NCI-H1092 treated with DMSO at 0.1 percent for 48 hours (cell line): Measurements from ENCODE around the gene OR2G2.

ENCODE experiments used
- DNase-seq: peaks from one replicate; lab custom pipeline; 2025; lab: John Stamatoyannopoulos, UW

The OR2G2 gene, protein sequence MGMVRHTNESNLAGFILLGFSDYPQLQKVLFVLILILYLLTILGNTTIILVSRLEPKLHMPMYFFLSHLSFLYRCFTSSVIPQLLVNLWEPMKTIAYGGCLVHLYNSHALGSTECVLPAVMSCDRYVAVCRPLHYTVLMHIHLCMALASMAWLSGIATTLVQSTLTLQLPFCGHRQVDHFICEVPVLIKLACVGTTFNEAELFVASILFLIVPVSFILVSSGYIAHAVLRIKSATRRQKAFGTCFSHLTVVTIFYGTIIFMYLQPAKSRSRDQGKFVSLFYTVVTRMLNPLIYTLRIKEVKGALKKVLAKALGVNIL

GRCh38 chr1:247588060-247588459 lies at the start of gene OR2G2:
OR2G2 (plus strand) TSS chr1:247588360; CDS start chr1:247588360, 0 bp downstream.
- no peak for DNase-seq

DNA sequence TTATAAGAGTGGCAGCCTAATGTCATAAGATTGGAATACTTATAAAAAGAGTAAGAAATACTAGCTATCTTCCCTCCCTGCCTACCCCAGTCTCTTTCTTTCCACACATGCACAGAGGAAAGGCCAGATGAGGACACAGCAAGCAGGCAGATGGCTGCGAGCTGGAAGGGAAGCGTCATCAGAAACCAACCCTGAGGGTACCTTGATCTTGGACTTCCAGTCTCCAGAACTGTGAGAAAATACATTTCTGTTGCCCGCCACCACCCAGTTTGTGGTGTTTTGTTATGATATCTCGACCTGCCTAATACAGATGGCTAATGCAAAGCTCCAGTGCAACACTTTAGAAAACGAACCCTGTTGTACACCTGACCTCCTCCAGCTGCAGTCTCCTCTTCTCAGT lies 49.6 kb upstream of the OR2G2 start:
- no peak for DNase-seq

GRCh38 chr1:247539215-247539614 lies 48.9 kb upstream of the OR2G2 start:
- no peak for DNase-seq

DNA sequence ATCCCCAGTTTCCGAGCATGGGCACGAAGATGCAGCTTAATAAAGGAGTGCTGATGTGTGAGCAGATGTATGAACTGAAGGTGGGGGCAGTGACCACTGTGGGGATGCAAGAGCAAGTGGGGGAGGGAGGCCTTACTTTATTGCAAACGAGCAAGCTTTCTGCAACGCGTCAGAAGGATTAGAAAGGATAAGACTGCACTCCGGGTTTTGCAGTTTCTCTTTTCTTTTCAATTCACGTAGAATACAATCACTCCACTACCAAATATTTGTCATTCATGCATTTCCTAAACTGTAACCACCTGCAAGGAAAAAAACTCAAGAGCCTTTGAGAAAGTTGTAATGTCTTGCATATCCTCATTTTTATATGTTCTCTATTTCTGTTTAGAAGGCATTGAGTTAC lies 47.6 kb upstream of the OR2G2 start:
- DNase-seq: no peak

GRCh38 chr1:247542811-247543210 lies 45.3 kb upstream of the OR2G2 start:
- DNase-seq: no peak

DNA sequence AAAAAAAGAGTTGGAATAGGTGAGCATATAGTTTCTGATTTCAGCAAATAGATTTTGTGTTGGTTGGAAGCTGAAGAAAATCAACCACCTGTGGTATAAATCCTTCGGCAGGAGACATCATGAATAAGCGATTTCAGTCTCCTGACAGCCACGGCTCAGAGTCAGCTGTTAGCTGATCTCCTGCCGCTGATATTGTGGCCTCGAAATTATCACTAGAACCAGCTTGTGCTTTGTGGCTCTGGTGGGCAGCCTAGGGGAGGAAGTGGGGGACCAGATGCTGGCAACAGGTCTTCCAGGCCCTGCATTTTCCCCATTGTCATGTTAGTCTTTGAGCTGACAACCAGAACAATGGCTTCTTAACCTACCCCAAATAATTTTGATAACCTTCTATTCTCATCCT lies 40.1 kb upstream of the OR2G2 start:
- DNase-seq: no peak

DNA sequence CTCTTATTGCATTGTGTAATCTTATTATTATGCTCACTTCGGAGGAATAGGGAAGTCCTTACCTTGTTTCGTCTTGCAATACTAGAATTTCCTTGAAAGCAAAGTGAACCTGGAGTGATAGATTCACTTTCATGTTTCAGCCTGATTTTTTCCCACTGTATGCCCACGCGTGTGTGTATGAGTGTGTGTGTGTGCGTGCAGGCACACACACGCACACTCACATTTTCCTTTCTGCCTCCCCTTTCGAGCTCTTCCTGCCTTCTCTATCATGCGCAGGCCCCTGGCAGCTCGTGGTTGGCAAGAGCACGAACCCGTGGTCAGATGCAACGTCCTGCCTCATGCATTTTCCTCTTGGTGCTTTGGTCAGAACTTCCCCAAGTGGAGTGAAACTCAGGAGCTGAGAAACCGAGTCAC lies 39.4 kb upstream of the OR2G2 start, which contains the start of gene GCSAML:
Gene GCSAML (plus strand): TSS at position 366 of the 414 bp plus-strand sequence. CDS start 58 bp downstream, outside the sequence.
- DNase-seq: no peak

DNA sequence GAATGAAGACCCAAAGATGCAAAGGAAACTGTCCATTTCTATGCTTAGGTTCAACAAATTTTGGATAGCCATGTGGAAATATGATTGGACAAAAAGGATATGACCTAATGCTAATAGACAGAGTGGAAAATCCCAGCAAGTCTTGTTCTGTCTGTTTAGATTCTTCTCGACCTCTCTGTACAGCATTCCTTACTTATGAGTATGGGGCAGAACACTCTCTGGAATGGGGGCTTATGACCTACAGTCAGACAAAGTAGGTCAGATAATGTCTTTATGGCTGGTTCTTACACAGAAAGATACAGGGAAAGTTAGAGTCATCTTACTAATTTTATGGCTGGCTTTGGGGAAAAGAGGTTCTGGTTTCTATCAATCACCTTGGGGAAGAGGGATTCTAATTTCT lies 36.4 kb upstream of the OR2G2 start:
- DNase-seq: no peak

- DNase-seq: no peak
These were observed 35.9 kb upstream of the OR2G2 start for GRCh38 chr1:247552231-247552630.

DNA sequence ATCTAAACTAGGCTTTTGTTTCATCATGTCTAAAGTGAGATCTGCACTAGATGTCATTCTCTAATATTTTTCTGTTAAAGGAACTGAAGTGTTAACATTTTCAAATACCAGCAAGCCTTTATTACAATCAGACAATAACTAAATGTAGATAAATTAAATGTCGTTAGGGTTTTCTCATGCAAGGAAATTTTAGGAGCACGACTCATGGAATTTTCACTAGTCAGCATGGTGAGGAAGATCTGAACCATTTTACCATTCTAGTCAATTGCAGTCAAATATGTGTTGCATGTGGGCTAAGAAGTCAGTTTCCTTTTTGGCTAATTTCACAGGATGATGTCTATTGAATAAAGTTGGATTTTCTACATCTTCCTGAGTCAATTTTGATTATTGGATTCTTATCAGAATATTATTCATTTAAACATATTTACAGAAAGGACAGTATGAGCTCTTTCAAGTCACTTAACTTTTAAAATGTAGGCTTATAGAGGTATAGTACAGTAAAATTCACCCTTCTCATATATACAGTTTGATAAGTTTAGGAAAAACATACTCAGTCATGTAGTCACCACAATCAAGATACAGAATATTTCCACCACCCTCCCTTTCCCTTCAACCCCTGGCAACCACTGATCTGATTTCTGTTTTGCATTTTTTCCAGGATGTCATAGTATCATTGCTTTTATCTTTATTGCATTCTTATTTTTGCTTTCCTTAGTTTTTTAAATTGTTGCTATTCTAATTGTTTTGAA lies 30.1 kb upstream of the OR2G2 start:
- DNase-seq: no peak

DNA sequence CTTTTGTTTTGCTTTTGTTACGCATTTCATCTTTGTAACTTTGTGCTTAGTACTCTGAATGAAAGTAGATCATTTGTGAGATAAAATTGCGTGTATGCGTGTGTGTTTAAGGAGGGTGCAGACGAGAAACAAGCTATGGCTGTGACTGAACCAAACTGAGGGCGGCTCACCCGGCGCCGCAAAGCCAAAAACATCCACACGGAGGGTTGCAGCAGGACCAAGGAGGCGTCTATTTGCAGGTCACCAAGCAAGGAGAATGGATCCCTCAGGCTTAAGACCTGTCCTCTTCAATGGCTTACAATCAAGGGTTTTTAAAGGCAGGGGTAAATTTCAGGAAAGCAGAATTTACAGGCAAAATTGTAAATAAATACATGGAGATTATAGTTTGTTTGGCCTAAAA lies 26.4 kb upstream of the OR2G2 start:
- no peak for DNase-seq

DNA sequence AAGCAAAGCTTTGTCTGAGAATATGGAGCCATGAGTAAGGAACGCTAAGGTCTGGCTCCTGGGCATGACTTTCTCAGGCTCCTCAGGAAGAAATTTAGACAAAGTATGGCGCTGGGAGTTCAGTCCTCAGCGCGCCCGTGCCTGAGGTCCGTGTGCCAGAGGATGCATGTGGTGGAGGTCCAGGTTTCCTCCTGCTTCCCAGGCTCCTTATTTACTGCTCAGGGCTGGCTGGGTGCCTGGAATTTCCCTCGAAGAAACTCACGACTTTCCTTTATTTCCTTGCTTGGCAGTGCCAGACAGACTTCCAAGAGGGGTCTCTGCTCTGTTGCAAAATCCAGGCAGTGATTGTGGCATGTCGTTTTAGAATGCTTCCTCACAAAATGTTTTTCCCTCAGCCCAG lies 26.0 kb upstream of the OR2G2 start:
- no peak for DNase-seq

DNA sequence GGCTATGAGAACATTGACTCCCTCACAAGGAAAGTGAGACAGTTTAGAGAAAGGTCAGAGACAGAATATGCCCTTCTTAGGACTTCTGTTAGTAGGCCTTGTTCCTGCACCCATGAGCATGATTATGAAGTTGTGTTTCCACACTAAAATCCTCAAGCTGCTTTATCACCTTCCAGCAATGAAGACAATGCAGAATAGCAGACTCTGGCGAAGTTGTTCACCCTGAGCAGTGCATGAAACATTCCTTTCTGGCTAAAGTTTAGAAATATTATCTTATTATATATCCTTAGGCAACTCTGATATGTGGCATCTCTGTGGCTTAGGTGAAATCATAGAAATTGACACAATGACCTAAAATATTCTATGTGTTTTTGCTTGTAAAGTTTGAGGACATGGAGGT lies 13.9 kb upstream of the OR2G2 start:
- no peak for DNase-seq

DNA sequence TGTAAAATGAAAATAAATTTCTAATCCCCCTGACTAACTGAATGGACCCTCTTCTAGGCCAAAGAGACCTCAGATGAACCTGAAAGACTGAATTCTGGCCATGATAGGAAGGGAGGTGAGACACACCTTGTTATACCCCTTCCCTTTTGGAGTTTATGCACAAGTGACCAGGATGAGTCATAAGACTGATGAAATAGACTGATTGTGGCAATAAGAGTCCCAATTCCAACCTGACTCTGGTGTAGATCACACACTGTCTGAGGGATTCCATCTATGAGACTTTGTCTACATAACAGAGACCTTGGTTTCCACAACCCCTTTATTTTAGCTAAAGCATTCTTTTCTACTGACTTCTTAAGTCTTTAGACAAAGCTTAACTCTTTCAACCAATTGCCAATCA lies 13.5 kb upstream of the OR2G2 start:
- DNase-seq: no peak

GRCh38 chr1:247576514-247576913 lies 11.6 kb upstream of the OR2G2 start:
- peak; percentile 3 for DNase-seq

GRCh38 chr1:247578946-247579460 lies 9.2 kb upstream of the OR2G2 start:
- DNase-seq: no peak

DNA sequence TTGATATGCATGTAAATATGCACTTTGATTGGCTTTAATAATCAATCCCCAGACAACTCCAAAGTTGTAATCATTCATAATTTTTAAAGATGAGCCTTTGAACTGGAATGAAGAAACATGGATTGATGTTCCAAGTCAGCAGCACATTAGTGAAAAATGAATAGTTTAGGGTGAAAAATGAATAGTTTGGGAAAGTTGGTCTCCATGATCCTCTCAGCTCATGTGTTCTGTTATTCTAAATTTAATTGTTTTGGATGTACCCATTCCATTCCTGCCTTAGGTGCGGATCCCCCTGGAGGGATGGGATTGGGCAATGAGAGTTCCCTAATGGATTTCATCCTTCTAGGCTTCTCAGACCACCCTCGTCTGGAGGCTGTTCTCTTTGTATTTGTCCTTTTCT lies 17.1 kb downstream of the OR2G2 start, which contains the start of gene OR2G3:
Gene OR2G3 (plus strand): TSS at position 301 of the 400 bp plus-strand sequence. CDS start 0 bp downstream, at position 301.
- no peak for DNase-seq

GRCh38 chr1:247613405-247613804 lies 25.2 kb downstream of the OR2G2 start:
- DNase-seq: no peak

GRCh38 chr1:247614625-247615024 lies 26.5 kb downstream of the OR2G2 start:
- no peak for DNase-seq

DNA sequence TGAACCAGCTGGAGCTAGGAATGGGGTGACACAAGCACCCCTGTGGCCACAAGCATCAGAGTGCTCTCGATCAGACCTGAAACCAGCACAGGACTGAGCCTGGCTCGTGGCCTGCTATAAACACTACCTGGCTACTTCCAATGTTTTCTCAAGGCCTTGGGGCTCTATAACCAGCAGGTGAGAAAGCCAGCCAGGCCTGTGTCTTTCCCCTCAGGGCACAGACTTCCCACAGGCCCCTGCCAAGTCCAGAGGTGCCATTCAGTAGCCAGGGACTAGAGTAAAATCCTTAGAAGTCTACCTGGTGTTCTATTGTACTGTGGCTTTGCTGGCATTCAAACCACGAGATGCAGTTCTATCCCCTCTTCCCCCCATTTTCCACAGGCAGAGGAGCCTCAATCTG lies 39.8 kb downstream of the OR2G2 start:
- no peak for DNase-seq

DNA sequence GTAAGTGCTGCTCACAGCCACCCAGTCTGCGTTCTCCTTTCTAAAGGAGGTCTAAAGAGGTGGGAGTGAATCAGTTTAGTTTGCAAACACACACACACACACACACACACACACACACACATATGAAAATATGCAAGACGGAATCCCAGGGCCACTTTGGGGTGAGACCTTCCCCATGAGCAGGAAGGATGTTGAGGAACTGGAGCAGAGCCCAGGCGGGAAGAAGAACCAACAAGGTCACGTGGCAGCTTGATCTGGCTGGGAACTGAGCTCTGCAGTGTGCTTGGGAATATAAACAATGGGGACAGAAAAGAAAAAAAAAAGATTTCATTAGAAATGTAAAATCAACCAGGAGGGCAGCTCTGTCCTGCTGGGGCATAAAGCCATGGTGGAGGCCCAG lies 49.9 kb downstream of the OR2G2 start:
- no peak for DNase-seq

DNA sequence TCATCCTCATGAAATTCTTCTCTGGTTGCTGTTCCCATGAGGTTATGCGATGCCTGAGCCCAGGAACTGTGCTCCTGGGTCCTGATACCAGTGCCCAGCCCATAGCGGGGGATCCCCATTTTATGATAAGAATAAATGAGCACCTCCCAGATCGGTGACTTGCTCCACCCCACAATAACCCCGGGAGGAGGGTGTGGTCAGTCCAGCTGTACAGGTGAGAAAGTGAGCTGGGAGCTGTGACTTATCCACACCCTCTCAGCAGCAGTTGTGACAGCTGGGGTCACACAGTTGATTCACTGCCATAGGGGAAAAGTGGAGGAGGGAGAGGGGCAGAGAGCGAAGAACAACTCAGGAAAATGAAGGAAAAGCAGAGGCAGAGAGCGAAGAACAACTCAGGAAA lies 50.6 kb downstream of the OR2G2 start:
- DNase-seq: no peak
